Nephron (organoid): ENCODE data around the gene CARHSP1.
"Not testable (repeated sequence)": the region's sequence is repeated elsewhere in the genome, so short reads cannot be mapped to it uniquely, and the experiment has no call there.

ENCODE experiments used
- H3K27ac Mint-ChIP-seq, 3 experiments: 2 replicates each; pipeline ENCODE4 v1.8.0; 2020; ENCODE audit warnings: mixed read lengths in 3 of 3, mild to moderate bottlenecking in 2 of 3, moderate library complexity in 1 of 3
- H3K27me3 Mint-ChIP-seq: 2 replicates; pipeline ENCODE4 v1.8.0; 2021; ENCODE audit warnings: low read depth, mild to moderate bottlenecking, moderate library complexity, mixed read lengths
- H3K36me3 Mint-ChIP-seq: 2 replicates; pipeline ENCODE4 v1.8.0; 2020; ENCODE audit warnings: low read depth, mixed read lengths
- H3K4me1 Mint-ChIP-seq: 2 replicates; pipeline ENCODE4 v1.8.0; 2020; ENCODE audit warnings: mixed read lengths
- H3K4me3 Mint-ChIP-seq, 3 experiments: 2 replicates each; pipeline ENCODE4 v1.8.0; 2020; ENCODE audit warnings: mild to moderate bottlenecking in 3 of 3, mixed read lengths in 3 of 3, moderate library complexity in 2 of 3
- H3K9me3 Mint-ChIP-seq: 2 replicates; pipeline ENCODE4 v1.8.0; 2020; ENCODE audit warnings: mixed read lengths
- TF ChIP-seq, protein P1 (sequence below), 3 experiments: fragments of 200-600 bp; sonication (generic); IDR thresholded peaks; one replicate each; pipeline ENCODE4 v1.5.0; 2021; ENCODE audit warnings: antibody characterized with exemption in 3 of 3; ENCODE audit not compliant: unreplicated experiment in 3 of 3

CARHSP1 gene

DNA sequence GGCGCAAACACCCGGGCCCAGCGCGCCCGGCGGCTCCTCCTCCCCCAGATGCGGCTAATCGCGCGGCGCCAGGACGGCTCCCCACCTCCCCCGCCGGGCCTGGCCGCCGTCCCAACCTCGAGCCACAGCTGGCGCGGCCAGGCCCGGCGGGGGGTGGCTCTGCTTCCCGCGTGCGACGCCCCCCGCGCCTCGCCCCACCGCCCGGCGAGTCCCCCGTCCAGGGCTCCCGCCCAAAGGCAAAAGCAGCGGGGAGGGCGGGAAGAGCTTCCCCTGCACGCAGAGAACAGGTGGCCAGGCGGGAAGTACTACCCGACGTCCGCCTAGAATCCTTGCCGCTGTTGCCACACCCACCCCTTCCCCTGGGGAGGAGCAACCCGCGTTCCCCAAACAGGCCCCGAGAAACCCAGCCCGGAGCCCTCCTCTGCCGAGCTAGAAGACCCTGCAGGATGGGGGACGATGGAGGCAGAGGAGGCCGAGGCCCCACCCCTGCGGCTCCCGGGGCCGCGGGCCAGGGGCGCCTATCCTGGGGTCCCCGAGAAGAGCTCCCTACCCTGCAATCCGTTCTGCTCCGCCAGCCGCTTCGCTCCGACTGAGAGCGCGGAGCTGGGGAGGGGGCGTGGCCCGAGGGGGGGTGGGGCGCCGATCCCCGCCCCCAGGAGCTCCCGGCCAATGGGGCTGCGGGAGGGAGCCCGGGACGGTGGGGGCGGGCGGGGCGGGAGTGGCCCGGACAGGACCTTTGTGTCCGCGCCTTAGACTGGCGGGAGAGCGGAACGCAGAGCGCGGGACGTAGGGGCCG is at the start of gene CARHSP1:
TSS of gene CARHSP1 (minus strand) at position 591 of the 796 bp plus-strand sequence. CDS start 9,678 bp downstream, outside the sequence.
- Mint-ChIP-seq H3K27me3 (no peaks in the 10 kb centered on the region), H3K4me1 (peaks cover 50% of the 10 kb centered on the region), H3K4me3 (peak within 1 kb of the TSS; percentile 89 to 99 (median 95)), H3K9me3 (no peaks in the 10 kb centered on the region), H3K27ac (peak within 1 kb of the TSS; percentile 84 to 90 (median 87)), H3K36me3 (no peaks in the 10 kb centered on the region)
- TF ChIP-seq, protein P1, sequence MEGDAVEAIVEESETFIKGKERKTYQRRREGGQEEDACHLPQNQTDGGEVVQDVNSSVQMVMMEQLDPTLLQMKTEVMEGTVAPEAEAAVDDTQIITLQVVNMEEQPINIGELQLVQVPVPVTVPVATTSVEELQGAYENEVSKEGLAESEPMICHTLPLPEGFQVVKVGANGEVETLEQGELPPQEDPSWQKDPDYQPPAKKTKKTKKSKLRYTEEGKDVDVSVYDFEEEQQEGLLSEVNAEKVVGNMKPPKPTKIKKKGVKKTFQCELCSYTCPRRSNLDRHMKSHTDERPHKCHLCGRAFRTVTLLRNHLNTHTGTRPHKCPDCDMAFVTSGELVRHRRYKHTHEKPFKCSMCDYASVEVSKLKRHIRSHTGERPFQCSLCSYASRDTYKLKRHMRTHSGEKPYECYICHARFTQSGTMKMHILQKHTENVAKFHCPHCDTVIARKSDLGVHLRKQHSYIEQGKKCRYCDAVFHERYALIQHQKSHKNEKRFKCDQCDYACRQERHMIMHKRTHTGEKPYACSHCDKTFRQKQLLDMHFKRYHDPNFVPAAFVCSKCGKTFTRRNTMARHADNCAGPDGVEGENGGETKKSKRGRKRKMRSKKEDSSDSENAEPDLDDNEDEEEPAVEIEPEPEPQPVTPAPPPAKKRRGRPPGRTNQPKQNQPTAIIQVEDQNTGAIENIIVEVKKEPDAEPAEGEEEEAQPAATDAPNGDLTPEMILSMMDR (IDR thresholded peaks at IDR 0.05; ENCODE audit: unreplicated experiment in 3 of 3): no peak

DNA sequence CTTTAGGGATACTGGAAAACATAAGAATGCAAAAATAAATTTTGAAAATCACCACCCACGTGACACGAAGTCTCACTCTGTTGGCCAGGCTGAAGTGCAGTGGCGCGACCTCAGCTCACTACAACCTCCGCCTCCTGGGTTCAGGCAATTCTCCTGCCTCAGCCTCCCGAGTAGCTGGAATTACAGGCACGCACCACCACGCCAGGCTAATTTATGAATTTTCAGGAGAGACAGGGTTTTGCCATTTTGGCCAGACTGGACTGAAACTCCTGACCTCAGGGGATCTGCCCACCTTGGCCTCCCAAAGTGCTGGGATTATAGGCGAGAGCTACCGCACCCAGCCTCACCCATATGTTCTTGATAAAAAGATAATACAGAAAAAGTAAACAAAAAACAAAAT is 48.5 kb upstream of the CARHSP1 start:
- H3K36me3 Mint-ChIP-seq: peaks cover 94% of the 10 kb centered on the region
- H3K9me3 Mint-ChIP-seq, H3K27ac Mint-ChIP-seq, H3K27me3 Mint-ChIP-seq, H3K4me3 Mint-ChIP-seq, H3K4me1 Mint-ChIP-seq: not testable (repeated sequence)

DNA sequence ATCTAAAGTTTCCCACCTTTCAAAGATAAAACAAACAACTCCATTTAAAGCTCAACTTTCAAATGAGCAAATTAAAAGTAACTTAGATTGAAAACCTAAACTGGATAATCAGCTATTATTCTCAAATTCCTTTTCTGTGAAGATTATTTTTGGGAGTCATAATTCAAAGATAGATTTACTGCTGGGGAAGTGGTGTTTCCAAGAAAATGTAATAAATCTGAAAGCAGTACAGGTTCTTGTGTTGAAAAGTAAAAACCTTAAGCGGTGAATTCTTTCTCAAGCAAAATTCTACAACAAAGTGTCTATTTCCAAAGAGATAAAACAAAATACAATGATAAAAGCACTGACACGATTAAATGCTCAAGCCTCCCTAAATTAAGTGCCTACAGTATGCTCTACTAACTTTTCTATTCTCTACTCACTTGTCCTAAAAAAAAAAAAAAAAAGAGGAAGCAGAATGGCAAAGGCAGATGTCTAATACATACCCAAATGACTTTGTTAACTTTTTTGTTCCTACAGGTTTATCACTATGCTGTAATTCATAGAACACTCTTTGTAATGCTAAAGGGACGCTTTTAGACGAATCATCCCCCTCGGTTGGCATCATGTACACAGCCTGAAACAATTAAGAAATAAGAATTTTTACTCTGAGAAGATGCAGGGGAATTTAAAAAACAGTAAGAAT is 47.9 kb upstream of the CARHSP1 start:
- Mint-ChIP-seq H3K27ac (no peak overlapping the region), H3K36me3 (peaks cover 95% of the 10 kb centered on the region), H3K4me3 (no peak overlapping the region), H3K9me3 (no peaks in the 10 kb centered on the region), H3K4me1 (no peaks in the 10 kb centered on the region), H3K27me3 (no peaks in the 10 kb centered on the region)
- TF ChIP-seq, protein P1 (IDR thresholded peaks at IDR 0.05; ENCODE audit: unreplicated experiment in 3 of 3): no peak

DNA sequence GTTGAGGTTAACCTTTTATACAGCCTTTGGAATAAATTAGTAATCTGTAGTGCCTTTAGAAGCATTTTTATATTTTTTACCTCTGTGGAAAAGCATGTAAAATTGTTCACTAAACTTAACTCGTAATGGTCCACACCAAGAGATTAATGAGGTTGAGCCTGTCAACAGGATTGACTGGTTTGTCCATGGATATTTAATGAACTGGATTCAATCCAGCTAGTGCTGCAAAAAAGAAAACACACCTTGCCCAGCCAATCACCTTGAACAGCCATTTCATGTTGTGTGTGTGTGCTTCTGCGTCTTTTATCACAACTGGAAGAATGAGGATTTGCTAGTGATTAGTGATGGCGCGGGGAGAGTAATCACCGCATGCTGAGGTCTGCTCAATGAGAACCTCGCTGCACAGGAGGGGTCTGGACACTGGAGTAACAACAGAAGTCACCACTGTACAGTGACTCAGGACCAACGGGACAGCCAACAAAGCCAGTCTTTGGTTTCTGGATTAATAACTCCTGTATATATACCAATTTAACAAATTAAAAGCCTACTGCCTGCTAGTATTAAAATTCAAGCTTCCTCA is 47.0 kb upstream of the CARHSP1 start:
- Mint-ChIP-seq H3K36me3 (peaks cover 95% of the 10 kb centered on the region), H3K9me3 (no peaks in the 10 kb centered on the region), H3K27ac (peak overlapping the region in 1 of 3 experiments; percentile 5), H3K4me1 (no peaks in the 10 kb centered on the region), H3K4me3 (no peak overlapping the region), H3K27me3 (no peaks in the 10 kb centered on the region)
- TF ChIP-seq, protein P1 (IDR thresholded peaks at IDR 0.05; ENCODE audit: unreplicated experiment in 3 of 3): no peak

DNA sequence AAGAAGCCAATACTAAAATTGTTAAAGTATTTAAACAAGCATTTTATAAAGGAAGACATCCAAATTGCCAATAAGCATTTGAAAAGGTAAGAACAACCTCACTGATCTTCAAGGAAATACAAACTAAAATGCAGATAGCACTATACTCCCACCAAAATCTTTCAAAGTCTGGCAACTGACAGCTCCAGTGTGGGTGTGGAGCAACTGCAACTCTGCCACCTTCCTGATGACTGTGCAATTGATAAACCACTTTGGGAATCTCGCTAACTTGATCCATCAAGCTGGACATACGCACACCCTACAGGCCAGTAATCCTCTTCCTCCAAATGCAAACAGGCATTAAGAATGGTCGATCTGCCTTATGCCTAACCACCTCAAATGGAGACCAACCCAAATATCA is 45.3 kb upstream of the CARHSP1 start:
- Mint-ChIP-seq H3K9me3 (no peaks in the 10 kb centered on the region), H3K36me3 (peaks cover 88% of the 10 kb centered on the region), H3K27ac (no peak overlapping the region), H3K27me3 (no peaks in the 10 kb centered on the region), H3K4me3 (no peak overlapping the region), H3K4me1 (no peaks in the 10 kb centered on the region)
- TF ChIP-seq, protein P1 (IDR thresholded peaks at IDR 0.05; ENCODE audit: unreplicated experiment in 3 of 3): no peak

DNA sequence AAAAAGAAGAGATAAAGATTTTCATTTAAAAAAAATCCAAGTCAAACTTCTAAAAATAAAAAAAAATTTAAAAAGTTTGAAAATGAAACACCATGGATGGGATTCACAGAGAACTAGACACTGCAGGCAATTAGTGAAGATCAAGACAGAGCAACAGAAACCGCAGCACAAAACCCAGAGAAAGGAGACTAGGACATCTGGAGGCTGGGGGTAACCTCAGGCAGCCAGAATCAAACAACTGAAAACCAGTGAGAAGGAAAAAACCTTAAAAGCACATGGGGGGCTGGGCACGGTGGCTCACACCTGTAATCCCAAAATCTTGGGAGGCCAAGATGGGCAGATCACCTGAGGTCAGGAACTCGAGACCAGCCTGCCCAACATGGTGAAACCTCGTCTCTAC is 44.0 kb upstream of the CARHSP1 start:
- TF ChIP-seq, protein P1 (IDR thresholded peaks at IDR 0.05; ENCODE audit: unreplicated experiment in 3 of 3): no peak
- H3K9me3 Mint-ChIP-seq: no peaks in the 10 kb centered on the region
- peaks cover 81% of the 10 kb centered on the region for H3K36me3 Mint-ChIP-seq
- no peaks in the 10 kb centered on the region for H3K4me1 Mint-ChIP-seq
- no peak overlapping the region for H3K27ac Mint-ChIP-seq
- H3K27me3 Mint-ChIP-seq: no peaks in the 10 kb centered on the region
- no peak overlapping the region for H3K4me3 Mint-ChIP-seq
